Activated naive CD8-positive, alpha-beta T cell treated with anti-CD3 and anti-CD28 coated beads, Interleukin-2, amount 50 U/mL, for 16 hours (primary cell): ENCODE measurements around the gene CEP72.

Experiments
- DNase-seq: peaks from one replicate; pipeline ENCODE4 v3.0.0-alpha.2; 2020; ENCODE audit warnings: low read depth, low spot score

Gene CEP72

DNA sequence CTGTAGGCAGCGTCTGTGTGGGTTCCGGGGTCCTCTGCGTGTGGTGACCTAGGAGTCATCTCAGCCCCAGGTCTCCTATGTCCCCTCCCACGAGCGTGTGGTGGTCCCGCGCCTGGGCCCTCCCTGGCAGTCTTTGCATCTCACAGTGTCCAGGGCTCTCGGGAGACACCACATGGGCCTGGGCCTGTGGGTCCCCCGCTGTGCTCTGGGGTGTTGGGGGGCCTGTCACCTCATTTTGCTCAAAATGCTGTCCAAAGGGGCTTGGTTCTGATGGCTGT, 27.1 kb downstream of the CEP72 start:
- DNase-seq: no peak

- no peak for DNase-seq
Measured at GRCh38 chr5:639584-640213, 27.6 kb downstream of the CEP72 start.

- DNase-seq: no peak
Measured at GRCh38 chr5:640461-641330, 28.6 kb downstream of the CEP72 start.

DNA sequence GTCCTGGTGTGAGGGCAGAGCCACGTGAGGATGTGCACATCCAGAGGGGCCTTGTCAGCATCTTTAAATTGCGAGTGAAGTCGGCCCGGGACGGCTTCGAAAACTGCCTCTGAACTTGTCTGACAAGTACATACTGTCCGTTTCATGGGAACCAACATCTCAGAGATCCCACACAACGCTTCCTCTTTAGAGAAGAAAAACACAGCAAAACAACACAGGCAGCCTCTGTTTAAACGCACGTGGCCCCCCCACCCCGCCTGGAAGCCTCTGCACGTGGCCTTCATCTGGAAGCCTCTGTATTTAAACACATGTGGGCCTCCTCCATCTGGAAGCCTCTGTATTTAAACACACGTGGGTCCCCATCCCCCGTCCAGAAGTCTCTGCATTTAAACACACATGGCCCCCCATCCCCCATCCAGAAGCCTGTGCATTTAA, 29.2 kb downstream of the CEP72 start:
- no peak for DNase-seq

- no peak for DNase-seq
Measured at GRCh38 chr5:642481-642880, 30.3 kb downstream of the CEP72 start.

GRCh38 chr5:643351-643801, 31.2 kb downstream of the CEP72 start:
- no peak for DNase-seq

- no peak for DNase-seq
Measured at GRCh38 chr5:643811-644271, 31.7 kb downstream of the CEP72 start.

- DNase-seq: no peak
Measured at GRCh38 chr5:644509-644908, 32.4 kb downstream of the CEP72 start.

DNA sequence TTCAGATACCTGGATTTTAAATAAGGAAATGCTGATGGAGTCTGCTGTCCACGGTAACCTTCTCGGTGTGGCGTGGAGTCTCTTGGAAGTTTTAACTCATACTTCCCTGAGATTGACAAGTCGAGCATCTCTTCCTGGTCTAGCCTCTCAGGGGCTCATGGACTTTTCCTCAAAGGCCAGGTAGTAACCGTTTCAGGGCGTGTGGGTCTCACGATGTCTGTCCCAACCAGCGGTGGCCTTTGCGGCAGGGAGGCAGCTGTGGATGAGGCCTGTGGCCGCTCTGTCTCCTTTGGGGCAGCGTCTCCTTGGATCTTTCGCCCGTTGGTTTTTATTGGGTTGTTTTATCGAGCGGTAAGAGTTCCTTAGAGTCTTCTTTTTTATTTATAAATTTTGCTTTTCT, 32.8 kb downstream of the CEP72 start:
- no peak for DNase-seq

DNA sequence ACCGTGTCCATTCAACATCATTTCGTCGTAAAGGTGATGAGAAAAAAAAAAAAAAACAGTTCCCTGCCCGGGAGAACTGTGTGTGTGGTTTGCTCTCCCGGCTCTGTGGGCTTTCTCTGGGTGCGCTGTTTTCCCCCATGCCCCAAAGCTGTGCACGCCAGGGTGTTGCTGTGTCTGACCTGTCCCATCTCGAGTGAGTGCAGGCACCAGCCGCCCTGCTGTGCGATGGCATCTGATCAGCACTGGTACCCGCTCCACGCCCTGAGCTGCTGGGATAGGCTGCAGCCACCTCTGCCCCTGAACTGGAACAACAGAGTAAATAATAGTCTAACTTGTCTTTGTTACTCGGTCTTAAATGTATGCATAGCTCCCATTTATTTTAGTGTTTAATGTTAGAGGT, 33.3 kb downstream of the CEP72 start:
- DNase-seq: no peak

- DNase-seq: no peak
Measured at GRCh38 chr5:646396-647201, 34.5 kb downstream of the CEP72 start.

DNA sequence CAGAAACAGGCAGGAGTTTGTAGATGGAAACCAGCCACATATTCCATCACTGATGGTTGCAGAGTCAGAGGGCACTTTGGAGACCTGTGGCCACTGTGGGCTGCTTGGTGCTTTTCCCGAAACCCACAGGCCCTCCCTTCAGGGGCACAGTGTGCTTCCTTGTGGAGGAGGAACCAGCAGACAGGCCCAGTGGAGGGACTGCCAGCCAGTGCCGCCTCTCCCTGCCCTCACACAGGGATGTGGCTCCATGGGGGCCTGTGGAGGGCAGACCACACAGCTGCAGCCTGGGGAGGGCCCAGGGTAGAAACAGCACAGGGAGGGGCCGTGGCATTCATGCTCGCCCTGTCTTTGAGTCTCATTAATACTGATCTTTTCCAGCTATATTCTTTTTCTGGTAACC, 35.2 kb downstream of the CEP72 start:
- no peak for DNase-seq

GRCh38 chr5:647727-648126, 35.6 kb downstream of the CEP72 start:
- no peak for DNase-seq

DNA sequence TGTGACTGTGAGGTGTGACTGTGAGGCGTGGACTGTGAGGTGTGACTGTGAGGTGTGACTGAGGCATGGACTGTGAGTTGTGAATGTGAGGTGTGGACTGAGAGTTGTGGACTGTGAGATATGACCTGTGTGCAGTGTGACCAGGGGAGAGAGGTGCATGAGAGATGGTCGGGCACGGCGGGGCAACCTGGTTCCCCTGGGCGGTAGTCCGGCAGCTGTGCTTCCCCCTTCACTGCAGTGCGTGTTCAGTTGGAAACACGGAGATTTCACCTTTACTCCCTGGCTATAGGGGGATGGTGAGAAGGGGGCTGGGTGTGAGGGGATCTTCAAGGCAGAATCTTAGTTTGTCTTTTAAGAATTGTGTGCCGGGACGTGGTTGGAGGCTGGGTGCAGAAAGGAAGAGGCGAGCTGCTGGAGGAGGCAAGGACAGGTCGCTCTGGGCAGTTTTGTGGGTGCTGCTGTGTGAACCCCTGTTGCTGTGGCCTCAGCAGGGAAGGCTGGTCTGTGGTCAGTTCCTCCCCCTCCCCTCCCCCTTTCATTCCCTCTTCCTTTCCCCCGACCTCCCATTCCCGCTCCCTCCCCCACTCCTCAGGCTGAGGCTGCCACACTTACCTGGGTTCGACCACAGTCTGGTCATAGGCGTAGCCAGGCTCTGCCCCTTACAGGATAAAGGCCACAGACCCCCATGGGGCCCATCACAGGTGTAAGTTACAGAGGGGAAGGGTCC, 39.3 kb downstream of the CEP72 start:
- DNase-seq: no peak

- no peak for DNase-seq
Measured at GRCh38 chr5:652023-652515, 39.9 kb downstream of the CEP72 start.

- DNase-seq: no peak
Measured at GRCh38 chr5:652773-653350, 40.7 kb downstream of the CEP72 start.

- no peak for DNase-seq
Measured at GRCh38 chr5:654071-654778, 42.1 kb downstream of the CEP72 start.

- DNase-seq: no peak
Measured at GRCh38 chr5:655406-655805, 43.3 kb downstream of the CEP72 start.

DNA sequence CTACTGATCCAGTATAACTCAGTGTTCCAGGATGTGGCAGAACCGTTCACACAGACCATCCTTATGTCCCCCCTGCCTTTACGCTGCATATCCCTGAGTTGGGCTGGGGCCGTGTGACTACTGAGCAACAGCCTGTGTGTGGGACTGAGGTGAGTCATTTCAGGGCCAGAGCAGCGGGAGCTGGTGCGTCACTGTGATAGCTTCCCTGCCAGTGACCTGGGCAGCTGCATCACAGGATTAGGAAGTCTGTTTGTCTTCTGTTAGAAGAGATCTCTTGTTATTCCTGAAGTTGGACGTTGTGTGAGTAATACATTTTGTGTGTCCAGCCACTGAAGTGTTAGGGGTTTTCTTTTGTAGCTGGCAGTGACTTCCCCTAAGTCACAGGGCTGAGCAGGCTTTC, 45.4 kb downstream of the CEP72 start:
- no peak for DNase-seq

DNA sequence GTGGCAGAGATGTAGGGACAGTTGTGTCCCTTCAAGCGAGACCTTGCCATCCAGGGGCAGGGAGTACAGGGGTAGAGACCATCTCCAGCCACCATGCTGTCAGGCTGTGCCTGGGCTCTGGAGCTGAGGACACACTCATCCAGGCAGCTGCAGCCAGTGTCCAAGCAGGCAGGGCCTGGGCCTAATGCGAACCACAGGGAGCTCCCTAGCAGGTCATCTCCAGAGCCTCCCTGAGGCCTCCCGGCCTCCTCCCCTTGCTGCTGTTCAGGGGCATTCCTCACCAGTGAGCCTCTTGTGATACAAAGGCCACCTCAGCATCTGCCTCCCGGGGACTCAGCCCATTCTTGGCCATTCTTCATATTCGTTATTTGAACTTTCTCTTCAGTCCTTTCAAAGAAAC, 46.0 kb downstream of the CEP72 start:
- no peak for DNase-seq
